Hepatic stellate cell (primary cell): ENCODE data around the gene RAB31.
"Not testable (repeated sequence)": the region's sequence is repeated elsewhere in the genome, so short reads cannot be mapped to it uniquely, and the experiment has no call there.

ENCODE experiments used
- DNase-seq: peaks from one replicate; pipeline ENCODE4 v3.0.0; 2011; ENCODE audit warnings: low spot score

RAB31 gene

DNA sequence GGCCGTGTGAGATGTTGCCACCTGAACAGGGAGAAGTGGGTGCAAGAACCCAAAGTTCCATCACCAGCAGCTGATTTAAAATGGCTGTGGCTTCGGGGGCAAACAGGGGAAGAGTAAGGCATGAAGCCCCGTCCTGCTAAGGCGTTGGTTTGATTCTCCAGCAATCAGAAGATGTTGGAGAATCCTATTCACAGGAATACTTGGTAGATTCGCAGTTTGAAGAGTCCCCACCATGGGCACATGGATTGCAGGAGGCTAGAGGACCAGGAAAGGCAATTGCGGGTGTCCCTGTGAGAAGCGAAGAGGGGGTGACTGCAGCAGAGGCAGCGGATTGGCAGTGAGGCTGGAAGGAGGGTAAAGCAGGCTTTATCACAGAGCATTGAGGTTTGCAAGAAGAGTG, 131.1 kb downstream of the RAB31 start:
- no peak for DNase-seq

DNA sequence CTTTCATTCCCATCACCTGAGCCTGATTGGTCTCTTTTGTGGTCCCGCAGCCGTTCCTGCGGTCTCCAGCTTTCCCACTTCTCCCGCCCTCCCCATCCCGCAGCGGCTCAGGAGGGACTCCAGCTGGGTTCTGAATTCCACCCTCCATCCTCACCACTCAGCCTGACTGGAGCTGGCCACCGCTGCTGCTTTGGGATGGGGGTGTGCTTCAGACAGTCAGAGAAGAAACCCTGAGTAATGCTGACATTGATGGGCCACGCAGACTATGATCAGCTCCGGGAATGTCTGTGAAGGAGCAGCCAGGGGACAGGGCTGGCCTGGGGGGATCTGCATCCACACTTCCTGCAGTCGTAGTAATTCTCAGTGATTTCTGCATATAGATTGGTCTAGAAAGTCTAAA, 131.8 kb downstream of the RAB31 start:
- no peak for DNase-seq

DNA sequence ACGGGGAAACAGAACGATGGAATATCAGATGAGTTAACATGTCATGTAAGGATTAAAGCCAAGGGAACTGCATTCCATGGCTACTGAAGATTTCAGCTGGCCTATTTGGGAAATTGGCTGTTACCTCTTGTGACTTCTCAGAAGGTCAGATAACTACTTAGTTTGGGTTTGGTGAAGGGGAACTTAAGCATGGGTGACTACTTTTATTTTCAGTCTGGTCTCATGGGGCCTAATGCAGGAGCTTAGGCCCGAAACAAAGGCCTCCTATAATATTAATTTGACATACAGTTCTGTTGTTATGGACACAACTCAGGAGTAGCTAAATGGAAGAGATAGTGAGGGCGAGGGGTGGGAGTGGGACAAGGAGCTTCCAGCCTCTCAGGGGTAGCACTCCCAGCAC, 133.7 kb downstream of the RAB31 start:
- DNase-seq = no peak

DNA sequence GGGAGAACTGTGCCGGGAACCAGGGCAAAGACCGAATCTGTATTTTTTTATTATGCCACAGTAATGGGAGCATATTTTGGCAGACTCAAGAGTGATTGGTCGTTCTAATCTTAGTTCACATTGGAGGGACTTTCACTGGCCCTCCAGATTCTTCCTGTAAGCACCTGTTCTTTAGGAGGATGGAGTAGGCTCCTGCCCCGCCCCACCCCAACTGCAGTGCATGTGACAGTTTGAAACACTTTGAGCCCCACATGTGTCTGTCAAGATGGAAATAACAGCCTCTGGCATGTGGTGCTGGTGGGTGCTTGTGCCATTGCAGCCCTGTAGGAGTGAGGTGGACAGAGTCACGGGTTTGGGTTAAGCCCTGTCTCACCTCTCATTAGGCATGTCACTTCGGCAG, 134.3 kb downstream of the RAB31 start:
- DNase-seq = no peak

DNA sequence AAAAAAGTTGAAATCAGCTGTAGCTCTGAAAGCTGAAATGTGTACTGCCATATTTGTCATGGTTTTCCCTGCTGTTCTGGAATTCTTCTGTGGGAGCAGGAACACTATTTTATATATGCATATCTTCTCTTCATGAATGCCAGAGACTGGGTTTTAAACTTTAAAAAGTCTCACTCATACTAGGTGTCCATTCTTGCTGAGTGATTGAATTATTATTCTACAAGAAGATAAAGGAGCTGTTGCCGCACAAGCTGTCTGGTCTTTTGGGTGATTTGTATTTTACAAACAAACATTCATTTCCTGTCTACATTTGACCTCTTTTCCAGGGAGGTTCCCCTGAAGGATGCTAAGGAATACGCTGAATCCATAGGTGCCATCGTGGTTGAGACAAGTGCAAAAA, 137.2 kb downstream of the RAB31 start:
- DNase-seq = no peak

DNA sequence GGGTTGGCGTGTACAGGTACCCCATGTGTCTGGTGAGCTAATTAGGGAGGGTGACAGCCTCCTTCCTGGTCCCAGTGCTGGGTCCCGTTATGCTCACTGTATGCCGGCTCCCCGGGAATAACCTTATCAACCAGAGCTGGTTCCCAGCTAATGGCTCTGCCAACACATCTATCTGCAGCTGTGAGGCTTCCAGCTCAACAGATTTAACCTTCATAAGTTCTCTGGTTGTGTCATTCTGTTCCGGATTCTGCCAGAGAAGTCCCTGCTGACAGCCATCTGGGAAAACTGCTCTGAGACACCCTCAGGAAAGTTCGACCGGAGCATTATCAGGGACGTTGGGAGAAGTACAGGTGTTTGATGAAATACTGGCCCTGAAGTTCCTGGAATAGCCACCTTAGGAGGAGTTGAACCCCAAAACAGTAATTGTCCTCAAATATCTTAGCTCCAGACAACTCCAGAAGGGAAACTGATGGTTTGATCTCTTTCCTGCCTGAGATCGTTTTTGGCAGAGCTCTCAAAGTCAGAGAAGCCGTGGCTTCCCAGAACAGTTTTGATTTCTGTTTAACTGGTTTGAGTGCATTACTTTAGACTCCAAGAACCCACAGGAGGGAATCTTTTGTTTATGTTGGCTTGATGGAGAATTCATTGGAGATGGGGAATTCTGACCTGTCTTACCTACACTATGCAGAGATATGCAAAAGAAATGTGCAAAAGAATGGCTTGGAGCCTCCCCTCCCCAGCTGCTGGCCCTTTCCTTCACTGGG, 138.2 kb downstream of the RAB31 start:
- DNase-seq = no peak

DNA sequence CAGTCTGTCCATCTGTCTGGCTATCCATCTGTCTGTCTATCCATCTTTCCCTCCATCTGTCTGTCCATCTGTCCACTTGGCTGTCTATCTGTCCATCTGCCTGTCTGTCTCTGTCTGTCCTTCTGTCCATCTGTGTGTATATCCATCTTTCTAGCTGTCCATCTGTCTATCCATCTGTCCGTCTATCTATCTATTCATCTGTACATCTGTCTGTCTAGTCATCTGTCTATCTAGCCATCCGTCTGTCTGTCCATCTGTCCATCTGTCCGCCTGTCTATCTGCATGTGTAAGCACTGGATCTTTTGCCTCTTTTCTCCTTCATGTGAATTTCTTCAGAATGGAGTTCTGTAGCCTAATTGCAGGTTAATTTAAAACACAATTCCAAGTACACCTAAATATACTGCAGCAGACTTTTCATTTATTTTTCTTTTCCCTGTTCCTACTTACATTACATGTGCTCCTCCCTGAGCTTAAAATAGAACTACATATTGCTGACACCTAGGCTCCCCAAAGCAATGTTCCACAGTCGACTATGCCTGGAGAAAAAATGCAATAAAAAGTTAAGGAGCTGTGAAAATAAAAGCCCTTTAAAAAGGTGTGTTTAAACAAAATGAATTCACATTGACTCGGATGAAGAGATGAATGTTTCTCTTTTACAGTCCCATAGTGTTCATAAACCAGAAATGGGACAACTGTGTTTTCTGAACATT, 140.2 kb downstream of the RAB31 start:
- no peak for DNase-seq

DNA sequence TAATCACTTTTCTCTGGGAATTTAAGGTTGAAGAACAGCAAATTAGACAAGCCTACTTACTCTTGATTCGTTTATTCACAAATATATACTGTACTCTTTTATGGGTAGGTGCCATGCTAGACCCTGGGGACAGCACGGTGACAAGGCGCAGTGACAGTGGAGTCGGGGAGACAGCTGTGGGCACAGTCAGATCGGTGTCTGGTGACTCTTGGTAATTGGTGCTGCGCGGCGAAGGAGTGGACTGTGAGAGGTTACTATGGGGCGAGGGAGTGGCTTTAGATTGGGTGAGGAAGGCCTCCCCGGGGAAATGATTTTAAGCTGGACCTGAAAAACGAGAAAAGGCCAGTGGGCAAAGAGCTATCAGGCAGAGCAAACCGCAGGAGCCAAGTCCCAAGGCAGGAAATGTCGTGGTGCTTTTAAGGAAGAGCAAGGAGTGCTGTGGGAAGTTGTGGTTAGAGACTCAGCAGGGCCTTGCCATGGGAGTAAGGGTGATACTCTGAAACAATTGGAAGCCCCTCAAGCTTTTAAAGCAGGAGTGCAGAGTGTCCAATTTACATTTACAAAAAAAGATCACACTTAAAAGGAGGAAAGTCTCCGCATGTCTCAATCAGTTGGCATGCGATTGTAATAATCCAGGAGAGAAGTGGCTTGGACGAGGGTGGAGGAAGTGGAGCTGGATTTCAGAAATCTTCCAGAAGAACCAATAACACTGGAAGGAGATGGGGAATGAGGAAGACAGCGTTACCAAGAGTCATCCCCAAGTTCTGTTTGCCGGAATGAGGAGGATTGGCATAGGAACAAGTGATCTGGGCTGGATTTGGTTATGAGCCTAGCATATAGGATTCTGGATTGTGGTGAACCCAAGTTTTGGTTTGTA, 141.5 kb downstream of the RAB31 start:
- DNase-seq = no peak

DNA sequence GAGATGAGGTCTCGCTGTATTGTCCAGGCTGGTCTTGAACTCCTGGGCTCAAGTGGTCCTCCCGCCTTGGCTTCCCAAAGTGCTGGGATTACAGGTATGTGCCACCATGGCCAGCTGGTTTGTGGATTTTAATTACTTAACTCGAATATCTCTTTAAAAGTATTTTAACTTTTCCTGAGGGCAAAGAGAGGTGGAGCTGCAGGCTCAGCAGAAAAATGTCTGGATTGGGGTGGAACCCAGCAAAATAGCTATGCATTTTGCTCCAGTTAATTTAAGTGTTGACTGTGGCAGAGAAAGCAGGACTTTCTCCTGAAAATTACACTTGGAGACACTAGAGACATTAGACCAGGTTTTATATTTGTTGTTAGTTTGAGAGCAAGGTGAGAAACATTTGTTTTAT, 142.2 kb downstream of the RAB31 start:
- DNase-seq = no peak

DNA sequence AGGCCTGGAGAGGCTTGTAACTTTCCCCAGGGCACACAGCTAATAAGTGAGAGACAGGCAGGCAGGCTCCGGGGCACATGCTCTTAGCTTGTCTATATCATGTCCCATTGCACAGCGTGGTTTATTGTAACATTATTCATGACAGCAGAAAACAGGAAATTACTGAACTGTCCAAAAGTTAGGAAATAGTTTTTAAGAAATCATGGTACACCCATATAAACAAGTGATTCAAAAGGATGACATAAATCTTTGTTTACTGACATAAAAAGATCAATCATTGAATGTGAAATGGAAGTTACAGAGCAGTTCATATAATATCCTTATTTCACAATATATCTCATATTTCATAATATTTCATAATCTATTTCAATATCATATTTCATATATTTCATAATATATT, 143.4 kb downstream of the RAB31 start:
- DNase-seq = no peak

DNA sequence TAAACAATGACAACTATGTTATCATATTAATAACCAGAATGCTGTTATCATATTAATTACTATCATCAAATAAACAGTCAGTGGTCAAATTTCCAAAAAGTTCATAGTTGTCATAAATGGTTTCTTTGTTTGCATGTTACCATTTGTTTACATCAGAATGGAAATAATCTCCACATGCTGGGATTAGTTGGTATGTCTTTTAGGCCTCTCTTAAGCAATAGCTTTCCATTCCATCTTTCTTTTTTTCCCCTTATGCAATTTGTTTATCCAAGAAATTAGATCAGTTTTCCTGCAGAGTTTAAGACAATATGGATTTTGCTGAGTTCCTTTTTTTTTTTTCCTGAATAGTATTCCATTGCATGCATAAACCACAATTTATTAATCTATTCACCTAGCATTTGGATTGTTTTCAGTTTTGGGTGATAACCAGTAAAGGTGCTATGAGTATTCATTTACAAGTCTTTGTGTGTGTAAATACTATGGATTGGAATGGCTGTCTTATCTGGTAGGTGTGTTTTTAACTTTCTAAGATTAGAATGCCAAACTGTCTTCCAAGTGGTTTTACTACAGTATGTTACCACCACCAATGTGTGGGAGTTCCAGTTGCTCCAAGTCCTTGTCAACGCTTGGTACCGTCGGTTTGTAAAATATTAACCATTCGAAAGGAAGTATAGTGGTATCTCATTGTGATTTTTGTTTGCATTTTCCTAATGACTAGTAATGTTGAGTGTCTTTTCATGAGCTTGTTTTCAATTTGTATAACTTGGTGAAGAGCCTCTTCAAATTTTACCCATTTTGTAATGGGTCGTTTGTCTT, 144.4 kb downstream of the RAB31 start:
- DNase-seq = no peak

DNA sequence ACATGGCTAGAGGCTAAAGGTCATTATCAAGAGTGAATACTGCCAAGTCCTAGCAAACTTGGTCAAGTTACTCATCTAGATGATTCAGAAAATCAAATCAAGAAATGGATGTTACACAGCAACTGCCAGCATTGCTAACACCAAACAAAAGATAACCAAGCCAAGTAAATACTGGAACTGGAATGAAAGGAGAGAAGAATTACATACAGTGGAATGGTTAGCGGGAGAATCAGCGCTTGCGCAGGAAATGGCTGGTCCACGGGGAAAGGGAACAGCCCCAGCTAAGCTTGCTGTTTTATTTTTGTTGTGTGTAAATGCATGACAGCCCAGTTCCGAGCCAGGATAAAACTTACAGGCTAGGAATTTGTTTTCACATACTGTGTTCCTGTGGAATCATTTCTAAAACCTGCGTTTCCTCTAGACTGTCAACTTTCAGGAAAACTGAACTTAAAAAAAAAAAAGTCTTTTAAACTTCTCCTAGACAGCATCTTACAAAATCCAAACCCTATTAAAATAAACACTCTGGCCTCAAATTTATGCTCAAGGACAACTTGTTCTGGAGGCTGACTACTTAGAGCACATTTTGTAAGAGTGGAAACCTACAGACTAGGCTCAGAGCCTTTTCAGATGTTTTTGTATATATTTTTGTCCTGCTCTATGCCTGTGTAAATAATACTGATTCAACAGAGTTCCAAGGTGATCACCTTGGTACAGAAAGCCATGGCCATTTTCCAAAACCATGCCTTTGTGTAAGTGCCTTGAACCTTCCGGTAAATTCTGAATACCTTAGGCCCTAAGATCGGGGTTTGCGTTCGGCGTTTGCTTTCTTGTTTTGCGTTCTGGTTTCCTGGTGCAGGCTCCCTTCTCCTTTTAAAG, 146.9 kb downstream of the RAB31 start:
- DNase-seq = no peak

DNA sequence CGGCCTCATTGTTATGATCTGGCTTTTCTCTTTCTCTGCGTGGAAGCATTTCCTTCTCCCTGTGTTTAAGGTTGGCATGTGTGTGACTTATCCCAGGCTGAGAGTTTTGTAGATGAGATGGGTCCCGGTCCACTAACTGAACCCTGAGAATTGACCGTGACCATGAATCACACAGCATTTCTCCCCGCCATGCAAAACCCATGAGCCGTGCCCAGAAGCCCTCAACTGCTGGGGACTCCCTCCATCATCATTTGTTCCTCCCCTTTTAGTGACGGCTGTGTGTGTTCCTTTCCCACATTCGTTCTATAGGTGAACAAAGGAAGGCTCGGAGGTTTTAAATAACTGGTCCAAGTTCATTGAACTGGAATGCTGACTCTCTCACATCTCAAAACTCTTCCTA, 147.6 kb downstream of the RAB31 start:
- no peak for DNase-seq

DNA sequence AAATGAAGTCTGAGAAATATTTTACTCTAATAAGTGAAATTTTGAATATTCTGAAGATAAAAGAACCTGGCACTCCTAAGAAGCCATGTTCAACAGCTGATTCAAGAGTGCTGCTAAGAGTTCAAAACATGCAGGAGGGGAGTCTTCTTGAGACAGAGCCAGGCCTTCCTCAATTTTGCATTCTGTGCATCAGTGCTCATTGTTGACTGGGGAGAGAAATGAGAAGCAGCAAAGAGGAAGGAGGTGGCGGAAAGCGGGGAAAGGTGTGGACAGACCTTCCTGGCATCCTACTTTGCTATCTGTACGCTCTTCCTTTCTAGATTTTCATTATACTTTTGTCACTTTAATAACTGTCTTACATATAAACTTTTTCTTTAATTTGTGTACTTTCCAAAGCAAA, 148.0 kb downstream of the RAB31 start:
- DNase-seq = no peak

DNA sequence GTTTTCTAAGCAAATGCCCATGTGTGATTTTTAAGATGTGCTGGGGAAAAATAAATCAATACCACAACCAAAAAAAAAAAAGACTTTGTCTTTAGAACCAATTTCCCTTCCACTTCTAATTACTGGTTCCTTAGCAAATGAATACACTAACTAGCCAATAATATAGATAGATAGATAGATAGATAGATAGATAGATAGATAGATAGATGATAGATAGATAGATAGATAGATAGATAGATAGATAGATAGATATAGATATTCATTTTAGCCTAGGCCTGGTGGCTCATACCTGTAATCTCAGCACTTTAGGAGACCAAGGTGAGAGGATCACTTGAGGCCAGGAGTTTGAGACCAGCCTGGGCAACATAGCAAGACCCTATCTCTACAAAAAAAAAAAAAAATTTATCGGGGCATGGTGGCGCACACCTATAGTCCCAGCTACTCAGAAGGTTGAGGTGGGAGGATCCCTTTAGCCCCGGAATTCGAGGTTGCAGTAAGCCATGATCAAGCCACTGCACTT, 149.4 kb downstream of the RAB31 start:
- DNase-seq = not testable (repeated sequence)

DNA sequence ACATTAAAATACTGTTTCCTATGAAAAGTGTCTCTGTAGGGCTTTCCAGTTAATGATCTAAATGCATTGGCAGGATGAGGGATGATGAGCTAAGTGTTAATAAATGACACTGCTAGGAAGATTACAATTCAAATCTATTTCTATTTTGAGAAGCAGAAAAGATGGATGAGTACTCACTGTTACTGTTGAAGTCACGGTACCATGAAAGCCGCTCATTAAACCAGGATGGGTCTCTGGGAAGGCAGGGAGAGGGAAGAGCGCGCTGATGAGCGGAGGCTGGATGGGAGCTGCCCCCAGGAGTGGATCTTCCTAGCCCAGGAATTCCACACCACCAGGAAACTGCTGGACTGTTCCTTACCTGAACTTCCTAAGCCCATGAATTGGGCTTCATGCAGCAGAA, 150.5 kb downstream of the RAB31 start:
- no peak for DNase-seq

DNA sequence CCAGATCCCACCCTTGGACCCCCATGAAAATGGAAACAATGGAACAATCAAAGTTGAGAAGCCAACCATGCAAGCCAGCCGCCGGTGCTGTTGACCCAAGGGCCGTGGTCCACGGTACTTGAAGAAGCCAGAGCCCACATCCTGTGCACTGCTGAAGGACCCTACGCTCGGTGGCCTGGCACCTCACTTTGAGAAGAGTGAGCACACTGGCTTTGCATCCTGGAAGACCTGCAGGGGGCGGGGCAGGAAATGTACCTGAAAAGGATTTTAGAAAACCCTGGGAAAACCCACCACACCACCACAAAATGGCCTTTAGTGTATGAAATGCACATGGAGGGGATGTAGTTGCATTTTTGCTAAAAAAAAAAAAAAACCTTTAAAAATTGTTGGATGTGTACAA, 151.1 kb downstream of the RAB31 start:
- DNase-seq = no peak

DNA sequence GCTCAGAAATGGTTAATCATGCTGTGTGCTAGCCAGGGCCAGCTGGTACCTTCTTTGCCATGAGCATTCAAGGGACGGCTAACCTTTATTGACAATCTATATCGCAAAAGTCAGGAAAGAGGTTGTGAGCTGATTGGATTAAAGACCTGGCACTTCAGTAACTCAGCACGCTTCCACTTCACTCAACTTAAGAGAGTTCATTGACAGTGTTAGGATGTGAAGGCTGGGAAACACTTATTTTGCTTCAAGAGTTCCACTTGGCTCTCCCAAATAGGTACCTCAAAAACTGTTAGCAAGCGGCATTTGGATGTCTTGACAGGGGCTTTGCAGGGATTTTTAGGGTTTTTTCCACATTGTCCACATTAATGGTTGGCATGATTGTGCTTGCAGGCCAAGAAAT, 152.6 kb downstream of the RAB31 start:
- no peak for DNase-seq

DNA sequence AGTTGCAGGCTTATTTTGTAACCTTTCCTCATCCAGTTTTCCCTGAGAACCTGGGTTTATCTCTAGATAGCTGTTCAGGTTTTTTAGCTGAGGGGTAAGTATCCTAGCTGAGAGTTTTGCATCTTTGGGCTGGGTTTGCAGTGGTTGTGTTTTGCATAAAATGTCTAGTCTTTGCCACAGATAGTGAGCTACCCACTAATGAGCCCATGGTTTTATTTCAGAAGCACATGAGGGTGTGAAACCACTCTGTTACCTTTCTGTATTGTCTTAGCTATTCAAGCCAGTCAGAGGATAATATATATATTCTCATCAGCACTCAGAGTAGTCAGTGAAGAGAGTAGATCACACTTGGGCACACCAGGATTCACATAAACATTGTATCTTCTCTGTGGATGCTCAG, 153.1 kb downstream of the RAB31 start:
- no peak for DNase-seq

DNA sequence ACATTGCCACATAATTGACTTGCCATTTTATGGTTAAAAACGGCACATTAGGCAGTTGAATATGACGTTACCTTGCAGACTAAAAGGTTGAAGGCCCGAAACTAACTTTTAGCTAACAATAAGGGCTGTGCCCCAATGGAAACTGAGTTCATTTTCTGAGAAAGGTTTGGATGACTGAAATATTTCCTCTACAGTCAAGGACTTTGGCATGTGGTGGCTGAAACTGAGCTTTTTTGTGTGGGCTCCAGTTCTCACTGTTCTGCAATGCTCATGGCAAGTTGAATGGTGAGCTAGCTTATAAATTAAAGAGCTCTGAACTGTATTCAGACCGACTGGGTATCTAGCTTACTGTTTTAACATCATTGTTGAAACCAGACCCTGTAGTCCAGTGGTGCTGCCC, 153.8 kb downstream of the RAB31 start:
- DNase-seq = no peak

DNA sequence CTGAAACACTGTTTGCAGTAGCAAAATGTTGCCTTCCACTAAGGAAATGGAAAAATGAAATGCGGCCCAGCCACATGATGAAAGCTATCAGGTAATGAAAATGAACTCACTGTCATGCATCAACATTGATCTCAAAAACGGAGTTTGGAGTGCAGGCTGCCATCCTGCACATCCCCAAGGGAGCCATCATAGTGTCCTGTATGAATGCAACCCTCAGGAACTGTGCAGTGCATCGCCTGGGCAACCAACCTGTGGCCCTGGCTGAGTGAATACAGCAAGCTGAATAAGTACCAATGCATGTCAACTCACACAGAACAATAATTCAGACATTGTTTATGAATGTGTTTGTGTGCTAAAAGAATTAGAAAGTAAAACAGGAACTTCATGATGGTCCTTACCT, 154.6 kb downstream of the RAB31 start:
- DNase-seq = no peak
